Panc1 (cell line): ENCODE results near the gene IPO5. TPM values are rescaled to one million over a fixed set of nuclear protein-coding genes. Genes with fewer than 3 reads are reported as not detected.

Experiments used
- ATAC-seq: fragments of 200-7000 bp; cut with Tn5 transposase; 2 replicates; pipeline ENCODE4 v1.9.1; 2020; ENCODE audit warnings: mild to moderate bottlenecking, moderate library complexity
- BruUV-seq: library from RNA; stranded (reverse); fragments of 400-500 nt; replicated peaks from 2 replicates; lab custom pipeline; 2021; lab: Mats Ljungman, UMichigan
- CTCF ChIA-PET: fragments of 300-600 bp; sonication (Branson Sonifier 250); formaldehyde crosslinking; loops from one replicate; lab custom pipeline; 2022; ENCODE audit warnings: antibody characterized with exemption; lab: Charles Lee
- POLR2A ChIA-PET: fragments of 300-600 bp; sonication (Branson Sonifier 250); formaldehyde crosslinking; loops from one replicate; lab custom pipeline; 2022; ENCODE audit warnings: antibody characterized with exemption; lab: Charles Lee
- DNase-seq: peaks from one replicate; pipeline ENCODE4 v3.0.0-alpha.2; 2010; ENCODE audit warnings: low read depth, low spot score
- H3K27ac ChIP-seq: 2 replicates; pipeline ENCODE4 v1.5.1; 2011; ENCODE audit warnings: mild to moderate bottlenecking, low read length, inconsistent platforms
- H3K27me3 ChIP-seq: fragments of 200-500 bp; sonication (Bioruptor generic); 2 replicates; pipeline ENCODE4 v1.6.0; 2014; ENCODE audit warnings: low read length, inconsistent platforms; ENCODE audit not compliant: control insufficient read depth, insufficient read depth
- H3K36me3 ChIP-seq: fragments of 200-500 bp; sonication (Bioruptor generic); 2 replicates; pipeline ENCODE4 v1.5.1; 2014; ENCODE audit warnings: inconsistent platforms, mild to moderate bottlenecking, low read length, moderate library complexity; ENCODE audit not compliant: control insufficient read depth, insufficient read depth
- H3K4me1 ChIP-seq: 2 replicates; pipeline ENCODE4 v1.5.1; 2011; ENCODE audit warnings: inconsistent platforms, mild to moderate bottlenecking, low read length, moderate library complexity; ENCODE audit not compliant: control insufficient read depth, insufficient read depth
- H3K4me3 ChIP-seq, 2 experiments: 2 replicates each; pipeline ENCODE4 v1.5.1; 2011 to 2012; ENCODE audit warnings: low read depth in 2 of 2, low read length in 2 of 2, mild to moderate bottlenecking in 2 of 2, inconsistent platforms in 1 of 2, moderate library complexity in 1 of 2
- H3K9me3 ChIP-seq: fragments of 200-500 bp; sonication (Bioruptor generic); 2 replicates; pipeline ENCODE4 v1.5.1; 2014; ENCODE audit warnings: low read depth, mild to moderate bottlenecking, inconsistent platforms, low read length, moderate library complexity; ENCODE audit not compliant: control insufficient read depth, insufficient read depth
- CTCF ChIP-seq: fragments of 450-650 bp; IDR thresholded peaks from 2 replicates; pipeline ENCODE4 v1.5.1; 2017; ENCODE audit warnings: mild to moderate bottlenecking
- POLR2AphosphoS5 ChIP-seq: IDR thresholded peaks from 2 replicates; pipeline ENCODE4 v1.6.1; 2012; ENCODE audit warnings: mild to moderate bottlenecking, low read depth, low read length, moderate library complexity
- REST ChIP-seq, 2 experiments: IDR thresholded peaks; 2 replicates each; pipeline ENCODE4 v1.6.1; 2011 to 2012; ENCODE audit warnings: low read depth in 2 of 2, control low read depth in 1 of 2, low read length in 1 of 2, mild to moderate bottlenecking in 1 of 2, moderate library complexity in 1 of 2; ENCODE audit not compliant: insufficient read depth in 1 of 2
- SIN3A ChIP-seq: IDR thresholded peaks from 2 replicates; pipeline ENCODE4 v1.6.1; 2012; ENCODE audit warnings: low read depth, mild to moderate bottlenecking, low read length, moderate library complexity, borderline replicate concordance; ENCODE audit not compliant: insufficient read depth
- TCF7L2 ChIP-seq: IDR thresholded peaks from 2 replicates; pipeline ENCODE4 v1.6.1; 2011; ENCODE audit warnings: mild to moderate bottlenecking, low read depth, low read length, inconsistent platforms
- in situ Hi-C: cut with HindIII; loops from 2 replicates; pipeline ENCODE4 v1.10.0; 2016; ENCODE audit warnings: low sequenced_read_pairs, low pct_unique_long_range_greater_than_20kb
- intact Hi-C: fragments of 100-400 bp; cut with micrococcal nuclease; formaldehyde crosslinking; loops from one replicate; pipeline ENCODE4 v1.10.0; 2022; ENCODE audit not compliant: unreplicated experiment
- total RNA-seq: library from RNA; stranded (reverse); gene quantifications from one replicate; pipeline ENCODE4 v1.2.1, GENCODE V29; 2021; ENCODE audit not compliant: unreplicated experiment

Gene IPO5
- total RNA-seq, 1 experiment from 2014 or later = 122 TPM

- TF ChIP-seq TCF7L2 (no peak), CTCF (no peak), SIN3A (no peak), REST (IDR thresholded peaks at IDR 0.05; ENCODE audit: insufficient read depth in 1 of 2, low read depth in 2 of 2, low read length in 1 of 2) (no peak)
- Histone ChIP-seq H3K27me3 (no peaks in the 10 kb centered on the region), H3K4me1 (no peaks in the 10 kb centered on the region), H3K36me3 (peaks cover 28% of the 10 kb centered on the region), H3K9me3 (no peaks in the 10 kb centered on the region), H3K27ac (no peak overlapping the region), H3K4me3 (no peak overlapping the region)
- BruUV-seq = no TSS peak
- CTCF ChIA-PET = no interaction called here
- intact Hi-C loops = no loop called here
- in situ Hi-C loops = no loop called here
- ATAC-seq = no peak
- POLR2A ChIA-PET = no interaction called here
- no peak for DNase-seq
These were observed 64.8 kb downstream of the IPO5 start for GRCh38 chr13:98018293-98018692.

- intact Hi-C loops (no loop called here), in situ Hi-C loops (no loop called here)
- no peaks in the 10 kb centered on the region for H3K9me3 ChIP-seq
- TF ChIP-seq POLR2AphosphoS5 (no peak), TCF7L2 (no peak), CTCF (no peak), REST (IDR thresholded peaks at IDR 0.05; ENCODE audit: insufficient read depth in 1 of 2, low read depth in 2 of 2, low read length in 1 of 2) (no peak), SIN3A (no peak)
- DNase-seq (no peak), ATAC-seq (no peak)
- H3K4me3 ChIP-seq = no peak overlapping the region
- BruUV-seq = no TSS peak
- H3K27ac ChIP-seq = no peak overlapping the region
- ChIA-PET CTCF (no interaction called here), POLR2A (no interaction called here)
- peaks cover 28% of the 10 kb centered on the region for H3K36me3 ChIP-seq
- H3K4me1 ChIP-seq = no peaks in the 10 kb centered on the region
- no peaks in the 10 kb centered on the region for H3K27me3 ChIP-seq
These were observed 65.7 kb downstream of the IPO5 start for GRCh38 chr13:98019186-98019585.
